Peyer's patch (tissue), 4 donors: ENCODE measurements around the gene RHOH. TPM values are rescaled to one million over a fixed set of nuclear protein-coding genes. Genes with fewer than 3 reads are reported as not detected.

Experiments used
- DNase-seq, 3 donors: peaks; one replicate each; pipeline ENCODE4 v3.0.0-alpha.2; 2017 to 2019
- H3K27ac ChIP-seq, 4 donors: fragments of 200-600 bp; sonication (generic); one replicate each; pipeline ENCODE4 v1.5.1; 2016 to 2019
- H3K27me3 ChIP-seq, 2 donors: fragments of 200-600 bp; sonication (generic); one replicate each; pipeline ENCODE4 v1.5.1; 2019
- H3K36me3 ChIP-seq, 3 donors: fragments of 200-600 bp; sonication (generic); one replicate each; pipeline ENCODE4 v1.5.1; 2016 to 2019
- H3K4me1 ChIP-seq, 4 donors: fragments of 200-600 bp; sonication (generic); one replicate each; pipeline ENCODE4 v1.5.1; 2016 to 2019
- H3K4me3 ChIP-seq, 4 donors: fragments of 200-600 bp; sonication (generic); 1 replicate in 3 of 4; 2 replicates in 1 of 4; pipeline ENCODE4 v1.5.1; 2016 to 2019; ENCODE audit warnings: mild to moderate bottlenecking in 1 of 4
- H3K9me3 ChIP-seq, 4 donors: fragments of 200-600 bp; sonication (generic); one replicate each; pipeline ENCODE4 v1.5.1; 2016 to 2019; ENCODE audit warnings: mild to moderate bottlenecking in 1 of 4
- POLR2A ChIP-seq, 2 donors: fragments of 450-650 bp; IDR thresholded peaks; one replicate each; pipeline ENCODE4 v1.5.1; 2017; ENCODE audit warnings: antibody characterized with exemption in 2 of 2, mild to moderate bottlenecking in 2 of 2, moderate library complexity in 2 of 2
- total RNA-seq, 4 donors: library from RNA; depleted of rRNA; stranded (reverse); fragments of >200 nt; gene quantifications; one replicate each; pipeline ENCODE4 v1.1.0, GENCODE V29; 2016
- TF ChIP-seq, protein P1 (sequence below), 6 experiments: fragments of 450-650 bp in 4 of 6; fragments of 200-600 bp in 2 of 6; sonication (generic) in 1 of 6; IDR thresholded peaks; one replicate each; pipeline ENCODE4 v1.5.1; 2017 to 2019; ENCODE audit warnings: antibody characterized with exemption in 6 of 6, mild to moderate bottlenecking in 3 of 6, moderate library complexity in 1 of 6

RHOH gene
- total RNA-seq, 4 donors from 2014 or later: 3.0 to 46.2 (median 9.8) TPM

DNA sequence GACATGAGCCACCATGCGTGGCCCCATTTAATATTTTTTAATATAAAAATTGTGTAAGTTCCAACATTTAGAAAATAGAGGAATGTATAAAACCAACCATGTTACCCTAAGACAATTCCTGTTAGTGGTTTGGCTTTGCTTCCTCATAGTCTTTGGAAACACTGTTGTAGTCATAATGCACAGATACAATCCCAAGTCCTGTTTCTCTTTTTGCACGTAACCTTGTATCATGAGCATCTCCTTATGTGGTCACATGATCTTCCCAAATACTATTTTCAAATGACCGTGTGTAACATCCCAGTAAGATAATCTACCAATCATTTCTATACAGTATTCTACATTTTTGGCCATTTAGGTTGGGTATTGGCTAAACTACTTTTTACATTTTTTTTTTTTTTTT lies 13.9 kb upstream of the RHOH start:
- no peaks in the 10 kb centered on the region for H3K9me3 ChIP-seq
- peak overlapping the region in 1 of 4 donors; percentile 69 for H3K27ac ChIP-seq
- peaks cover 0 to 5% (median 0%) of the 10 kb centered on the region in 4 donors for H3K4me1 ChIP-seq
- H3K4me3 ChIP-seq: no peak overlapping the region
- no peaks in the 10 kb centered on the region for H3K27me3 ChIP-seq
- H3K36me3 ChIP-seq: no peaks in the 10 kb centered on the region
- no peak for DNase-seq
- TF ChIP-seq POLR2A (IDR thresholded peaks at IDR 0.05): no peak
- TF ChIP-seq, protein P1, sequence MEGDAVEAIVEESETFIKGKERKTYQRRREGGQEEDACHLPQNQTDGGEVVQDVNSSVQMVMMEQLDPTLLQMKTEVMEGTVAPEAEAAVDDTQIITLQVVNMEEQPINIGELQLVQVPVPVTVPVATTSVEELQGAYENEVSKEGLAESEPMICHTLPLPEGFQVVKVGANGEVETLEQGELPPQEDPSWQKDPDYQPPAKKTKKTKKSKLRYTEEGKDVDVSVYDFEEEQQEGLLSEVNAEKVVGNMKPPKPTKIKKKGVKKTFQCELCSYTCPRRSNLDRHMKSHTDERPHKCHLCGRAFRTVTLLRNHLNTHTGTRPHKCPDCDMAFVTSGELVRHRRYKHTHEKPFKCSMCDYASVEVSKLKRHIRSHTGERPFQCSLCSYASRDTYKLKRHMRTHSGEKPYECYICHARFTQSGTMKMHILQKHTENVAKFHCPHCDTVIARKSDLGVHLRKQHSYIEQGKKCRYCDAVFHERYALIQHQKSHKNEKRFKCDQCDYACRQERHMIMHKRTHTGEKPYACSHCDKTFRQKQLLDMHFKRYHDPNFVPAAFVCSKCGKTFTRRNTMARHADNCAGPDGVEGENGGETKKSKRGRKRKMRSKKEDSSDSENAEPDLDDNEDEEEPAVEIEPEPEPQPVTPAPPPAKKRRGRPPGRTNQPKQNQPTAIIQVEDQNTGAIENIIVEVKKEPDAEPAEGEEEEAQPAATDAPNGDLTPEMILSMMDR (IDR thresholded peaks at IDR 0.05): no peak

- Histone ChIP-seq H3K4me3 (no peak overlapping the region), H3K27me3 (no peaks in the 10 kb centered on the region), H3K27ac (peak overlapping the region in 3 of 4 donors; percentile 28 to 69 (median 46)), H3K36me3 (no peaks in the 10 kb centered on the region), H3K4me1 (peaks cover 0 to 5% (median 0%) of the 10 kb centered on the region in 4 donors), H3K9me3 (no peaks in the 10 kb centered on the region)
- no peak for DNase-seq
- no peak for TF ChIP-seq POLR2A (IDR thresholded peaks at IDR 0.05)
Measured at GRCh38 chr4:40183615-40184411, 13.0 kb upstream of the RHOH start.

- no peak for TF ChIP-seq POLR2A (IDR thresholded peaks at IDR 0.05)
- TF ChIP-seq, protein P1 (IDR thresholded peaks at IDR 0.05): no peak
- no peak for DNase-seq
- Histone ChIP-seq H3K27me3 (no peaks in the 10 kb centered on the region), H3K36me3 (no peaks in the 10 kb centered on the region), H3K9me3 (no peaks in the 10 kb centered on the region), H3K4me3 (peak overlapping the region in 1 of 4 donors; percentile 23), H3K27ac (peak overlapping the region in 2 of 4 donors; percentile 58 to 79), H3K4me1 (peaks cover 0 to 8% (median 0%) of the 10 kb centered on the region in 4 donors)
Measured at GRCh38 chr4:40185830-40186664, 10.8 kb upstream of the RHOH start.

DNA sequence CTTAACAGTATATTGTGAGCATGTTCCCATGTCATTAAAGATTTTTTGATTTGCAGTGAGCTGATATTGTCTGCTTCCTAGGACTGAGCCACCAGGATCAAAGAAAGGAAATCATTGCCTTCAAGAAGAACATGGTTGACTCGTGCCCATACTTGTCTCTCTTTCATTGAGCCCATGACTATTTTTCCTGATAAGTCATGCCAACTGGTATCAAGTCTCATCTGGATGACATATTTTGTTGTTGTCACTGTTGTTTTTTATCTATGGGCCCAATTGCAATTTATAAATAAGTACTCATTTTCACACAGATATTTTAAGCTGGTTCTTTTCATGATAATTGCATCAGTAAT lies 10.2 kb upstream of the RHOH start:
- Histone ChIP-seq H3K9me3 (no peaks in the 10 kb centered on the region), H3K4me1 (peaks cover 0 to 8% (median 0%) of the 10 kb centered on the region in 4 donors), H3K36me3 (no peaks in the 10 kb centered on the region), H3K27me3 (no peaks in the 10 kb centered on the region), H3K27ac (peak overlapping the region in 2 of 4 donors; percentile 58 to 79), H3K4me3 (no peak overlapping the region)
- DNase-seq: no peak
- no peak for TF ChIP-seq POLR2A (IDR thresholded peaks at IDR 0.05)
- TF ChIP-seq, protein P1 (IDR thresholded peaks at IDR 0.05): no peak

GRCh38 chr4:40187386-40187906 lies 9.4 kb upstream of the RHOH start:
- Histone ChIP-seq H3K36me3 (no peaks in the 10 kb centered on the region), H3K9me3 (no peaks in the 10 kb centered on the region), H3K27me3 (no peaks in the 10 kb centered on the region), H3K27ac (no peak overlapping the region), H3K4me3 (no peak overlapping the region), H3K4me1 (peaks cover 0 to 11% (median 2%) of the 10 kb centered on the region in 4 donors)
- DNase-seq: no peak
- TF ChIP-seq, protein P1 (IDR thresholded peaks at IDR 0.05): no peak
- no peak for TF ChIP-seq POLR2A (IDR thresholded peaks at IDR 0.05)
